IPS DF 19.7 (cell line): ENCODE results near the gene VAV2.

Experiments
- DNase-seq: peaks from one replicate; pipeline ENCODE4 v3.0.0-alpha.2; 2013; ENCODE audit warnings: low read depth, low spot score

The VAV2 gene

DNA sequence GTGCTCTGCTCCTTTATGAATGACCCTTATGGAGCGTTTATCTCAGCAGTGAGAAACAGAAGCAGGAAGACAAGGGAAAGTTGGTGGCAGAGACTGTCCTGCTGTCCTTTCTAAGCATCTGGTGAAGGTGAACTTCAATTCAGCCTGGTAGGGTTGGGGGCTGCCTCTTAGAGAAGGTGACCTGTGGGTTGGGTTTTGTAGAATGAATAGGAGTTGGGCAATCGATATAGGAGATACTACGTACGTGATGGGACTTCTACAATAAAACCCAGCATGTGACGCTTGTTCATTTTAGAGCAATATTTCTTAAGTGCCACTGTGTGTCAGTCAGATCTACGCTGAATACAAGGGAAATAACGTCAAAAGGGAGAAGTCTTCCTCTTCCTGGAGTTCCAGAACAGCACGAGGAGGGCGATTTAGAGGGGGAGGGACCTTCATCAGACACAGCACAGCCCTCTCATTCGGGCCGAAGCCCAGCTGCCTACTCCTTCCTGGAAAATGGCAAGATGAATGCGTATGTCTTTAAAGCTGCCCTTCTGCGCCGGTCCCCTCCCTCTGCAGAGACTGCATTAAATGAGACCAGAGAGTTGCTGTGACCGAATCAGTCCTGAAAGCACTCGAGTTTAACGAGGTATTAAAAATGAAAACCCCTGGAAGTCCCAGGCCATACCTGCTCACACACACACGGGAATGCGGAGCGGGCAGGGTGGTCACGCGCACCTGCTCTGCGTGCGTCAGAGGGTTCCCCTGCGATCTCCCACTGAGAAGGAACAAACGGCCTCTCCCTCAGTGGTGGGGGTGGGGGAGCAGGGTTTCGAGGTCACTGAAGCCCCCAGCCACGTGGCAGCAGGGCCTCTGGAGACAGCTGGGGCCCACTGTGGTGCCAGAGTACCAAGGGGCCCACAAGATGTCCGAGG lies 168.7 kb downstream of the VAV2 start:
- DNase-seq, result no peak

GRCh38 chr9:133822430-133823065 lies 169.6 kb downstream of the VAV2 start:
- no peak for DNase-seq

GRCh38 chr9:133821601-133822429 lies 170.3 kb downstream of the VAV2 start:
- DNase-seq, result no peak

- DNase-seq, result no peak
Measured at GRCh38 chr9:133819923-133820322, 172.2 kb downstream of the VAV2 start.

DNA sequence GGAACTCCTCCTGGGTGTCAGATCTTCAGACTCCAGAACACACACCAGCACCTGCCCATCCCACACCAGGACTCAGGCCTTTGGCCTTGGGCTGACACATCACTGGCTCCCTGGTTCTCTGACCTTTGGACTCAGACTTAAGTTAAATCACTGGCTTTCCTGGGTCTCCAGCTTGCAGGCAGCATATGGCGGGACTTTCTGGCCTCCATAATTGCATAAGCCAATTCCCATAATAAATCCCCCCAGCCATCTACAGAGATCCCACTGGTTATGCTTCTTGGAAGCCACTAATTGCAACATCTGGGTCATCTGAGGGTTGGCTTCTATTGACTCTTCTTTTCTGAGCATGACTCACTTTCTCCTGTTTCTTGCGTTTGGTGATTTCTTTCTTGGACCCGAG lies 173.7 kb downstream of the VAV2 start:
- no peak for DNase-seq

DNA sequence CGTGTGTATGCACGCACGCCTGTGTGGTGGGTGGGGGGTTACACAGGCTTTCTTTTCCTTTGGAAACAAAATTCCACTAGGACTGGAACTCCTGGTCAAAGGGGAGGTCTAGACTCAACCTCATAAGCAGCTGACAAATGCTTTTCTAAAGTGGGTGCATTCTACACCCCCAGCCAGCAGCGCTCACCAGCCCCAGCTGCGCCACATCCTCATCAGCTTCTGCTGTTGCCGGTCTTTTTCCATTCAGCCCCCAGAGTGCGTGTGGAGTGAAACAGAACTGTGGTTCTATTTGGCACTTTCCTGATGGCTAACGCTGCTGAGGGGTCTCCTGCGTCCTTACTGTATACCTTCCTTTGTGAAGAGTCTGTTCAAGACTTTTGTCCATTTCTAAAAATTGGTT lies 176.3 kb downstream of the VAV2 start:
- DNase-seq, result no peak

DNA sequence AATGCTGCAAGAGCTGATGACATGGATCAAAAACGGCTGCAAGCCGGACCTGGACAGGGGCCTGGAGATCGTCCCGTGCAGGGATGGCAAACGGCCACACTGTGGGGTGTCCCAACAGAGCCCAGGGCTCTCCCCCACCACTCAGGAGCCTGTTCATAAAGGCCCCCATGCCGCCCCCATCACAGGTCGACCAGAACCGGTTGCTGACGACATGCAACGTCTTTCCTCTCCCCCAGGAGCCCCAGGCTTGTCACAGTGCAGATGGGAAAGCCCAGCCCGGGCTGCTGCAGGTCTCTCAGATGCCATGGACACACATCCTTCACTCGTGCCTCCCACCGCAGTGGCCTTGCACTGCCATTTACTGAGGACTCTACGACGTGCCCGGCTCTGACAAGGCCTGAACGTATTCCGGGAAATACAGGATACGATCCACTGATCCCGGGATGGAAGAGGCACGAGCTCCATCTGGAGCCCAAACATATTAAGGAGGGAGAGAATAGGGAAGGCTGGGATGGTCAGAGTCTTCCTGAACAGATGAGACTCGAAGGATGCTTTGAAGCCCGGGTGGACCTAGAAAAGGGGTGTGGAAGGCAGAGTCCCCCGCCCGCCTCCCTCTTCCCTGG lies 177.4 kb downstream of the VAV2 start:
- no peak for DNase-seq

GRCh38 chr9:133813749-133814585 lies 178.2 kb downstream of the VAV2 start:
- DNase-seq, result no peak

GRCh38 chr9:133812941-133813748 lies 179.0 kb downstream of the VAV2 start:
- no peak for DNase-seq

GRCh38 chr9:133812077-133812868 lies 179.9 kb downstream of the VAV2 start:
- no peak for DNase-seq

DNA sequence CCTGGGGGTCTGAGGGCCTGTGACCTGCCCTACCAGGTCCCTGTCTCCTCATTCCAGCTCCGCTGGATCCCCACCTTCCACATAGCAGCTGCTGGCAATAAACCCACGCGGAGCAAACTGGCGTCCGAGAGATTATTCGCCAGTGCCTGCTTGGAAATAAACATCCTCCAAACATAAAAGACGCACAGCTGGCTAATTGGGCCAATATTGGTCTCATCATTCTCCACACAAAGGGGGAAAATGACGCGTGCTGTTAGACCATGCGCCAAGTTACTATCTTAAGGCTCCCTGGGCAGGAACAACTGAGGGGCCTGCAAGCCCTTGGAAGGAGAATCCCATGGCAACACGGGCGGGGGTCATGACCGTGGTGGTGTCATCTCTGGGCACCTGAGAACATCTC lies 180.7 kb downstream of the VAV2 start:
- DNase-seq, result no peak

GRCh38 chr9:133810556-133811195 lies 181.4 kb downstream of the VAV2 start:
- no peak for DNase-seq

DNA sequence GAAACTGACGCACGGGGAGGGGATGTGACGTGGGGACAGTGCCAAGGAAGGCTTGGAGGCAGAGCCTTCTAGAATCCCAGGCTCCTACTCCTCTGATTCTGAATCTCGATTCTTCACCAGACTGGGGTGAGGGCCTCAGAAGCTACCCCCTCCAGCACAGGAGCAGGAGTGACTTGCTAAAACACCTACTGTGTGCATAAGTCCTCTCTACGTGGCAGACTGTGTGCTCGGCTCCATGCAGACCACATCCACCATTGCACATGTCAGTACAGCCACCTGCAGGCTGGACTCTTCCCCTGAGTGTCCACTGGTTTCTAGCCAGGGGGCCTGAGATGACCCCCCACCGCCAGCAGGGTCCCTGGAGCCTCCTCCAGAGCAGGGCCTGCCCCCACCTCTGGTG lies 182.8 kb downstream of the VAV2 start:
- no peak for DNase-seq

GRCh38 chr9:133807818-133808217 lies 184.3 kb downstream of the VAV2 start:
- no peak for DNase-seq

GRCh38 chr9:133807037-133807436 lies 185.1 kb downstream of the VAV2 start:
- DNase-seq, result no peak

DNA sequence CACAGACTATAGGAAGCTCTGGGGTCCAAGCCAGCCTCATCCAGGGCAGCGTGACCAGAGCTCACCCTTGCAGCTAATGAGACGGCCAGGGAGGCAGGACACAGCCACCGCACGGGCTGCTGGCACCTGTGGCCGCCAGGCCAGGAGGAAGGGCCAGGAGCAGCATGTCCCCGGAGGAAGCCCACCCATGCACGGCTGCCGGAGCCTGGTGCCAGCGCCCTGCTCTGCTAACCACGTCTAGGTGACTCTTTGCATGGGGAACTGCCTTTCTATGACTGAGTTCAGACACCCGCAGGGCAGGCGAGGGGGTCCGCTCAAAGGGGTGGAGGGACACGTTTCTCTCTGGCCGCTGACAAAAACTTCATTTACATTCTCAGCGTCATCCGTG lies 185.5 kb downstream of the VAV2 start:
- DNase-seq, result no peak

GRCh38 chr9:133805876-133806622 lies 186.1 kb downstream of the VAV2 start:
- DNase-seq, result no peak

DNA sequence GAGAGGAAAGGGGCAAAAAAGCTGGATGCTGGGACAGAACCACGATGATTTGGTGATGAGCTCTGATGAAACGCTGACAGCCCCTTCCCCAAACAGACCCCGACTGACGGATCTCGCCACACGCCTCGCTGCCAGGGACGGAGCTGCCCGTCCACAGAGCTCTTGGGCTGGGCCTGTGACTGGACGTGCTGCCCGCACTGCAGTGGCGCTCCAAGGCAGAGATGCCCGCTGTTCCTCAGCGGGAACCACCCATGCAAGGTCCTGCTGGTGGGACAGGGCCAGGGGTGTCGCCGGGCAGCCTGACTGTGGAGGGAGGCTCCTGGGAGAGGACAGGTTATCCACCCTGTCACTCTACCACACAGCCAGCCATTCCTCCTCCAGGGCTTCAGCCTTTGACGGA lies 187.9 kb downstream of the VAV2 start:
- no peak for DNase-seq
